ENCODE measurements around the gene KRTAP3-1.

Gene KRTAP3-1

GRCh38 chr17:41018541-41018940, 9.6 kb upstream of the KRTAP3-1 start:
- no peak for TF ChIP-seq CTCF (IDR thresholded peaks at IDR 0.05)
- Histone ChIP-seq H3K4me1 (no peaks in the 10 kb centered on the region), H3K36me3 (no peaks in the 10 kb centered on the region), H3K4me3 (no peak overlapping the region), H3K27ac (no peak overlapping the region), H3K9me3 (no peaks in the 10 kb centered on the region), H3K27me3 (no peaks in the 10 kb centered on the region)
- intact Hi-C loops (cut with DNase I; ENCODE audit: low total_unique reads): no loop called here
- no peak for DNase-seq

GRCh38 chr17:41016578-41017215, 7.8 kb upstream of the KRTAP3-1 start:
- Histone ChIP-seq H3K36me3 (no peaks in the 10 kb centered on the region), H3K27ac (no peak overlapping the region), H3K27me3 (no peaks in the 10 kb centered on the region), H3K9me3 (no peaks in the 10 kb centered on the region), H3K4me3 (no peak overlapping the region), H3K4me1 (no peaks in the 10 kb centered on the region)
- no peak for DNase-seq
- intact Hi-C loops (cut with DNase I; ENCODE audit: low total_unique reads): no loop called here
- TF ChIP-seq CTCF (IDR thresholded peaks at IDR 0.05): no peak

GRCh38 chr17:41015454-41015853, 6.5 kb upstream of the KRTAP3-1 start:
- Histone ChIP-seq H3K9me3 (no peaks in the 10 kb centered on the region), H3K27ac (no peak overlapping the region), H3K27me3 (no peaks in the 10 kb centered on the region), H3K4me1 (no peaks in the 10 kb centered on the region), H3K4me3 (no peak overlapping the region), H3K36me3 (no peaks in the 10 kb centered on the region)
- no peak for DNase-seq
- intact Hi-C loops (cut with DNase I; ENCODE audit: low total_unique reads): no loop called here
- TF ChIP-seq CTCF (IDR thresholded peaks at IDR 0.05): no peak

- Histone ChIP-seq H3K27ac (no peak overlapping the region), H3K36me3 (no peaks in the 10 kb centered on the region), H3K4me1 (no peaks in the 10 kb centered on the region), H3K27me3 (no peaks in the 10 kb centered on the region), H3K4me3 (no peak overlapping the region), H3K9me3 (no peaks in the 10 kb centered on the region)
- no peak for TF ChIP-seq CTCF (IDR thresholded peaks at IDR 0.05)
- intact Hi-C loops (cut with DNase I; ENCODE audit: low total_unique reads): no loop called here
- peak in 1 of 2 donors; percentile 31 for DNase-seq
Observed at GRCh38 chr17:41013606-41014005, 4.7 kb upstream of the KRTAP3-1 start.

GRCh38 chr17:41013181-41013580, 4.3 kb upstream of the KRTAP3-1 start:
- no peaks in the 10 kb centered on the region for H3K4me1 ChIP-seq
- no peaks in the 10 kb centered on the region for H3K27me3 ChIP-seq
- H3K27ac ChIP-seq: no peak overlapping the region
- H3K36me3 ChIP-seq: no peaks in the 10 kb centered on the region
- intact Hi-C loops (cut with DNase I; ENCODE audit: low total_unique reads): no loop called here
- H3K4me3 ChIP-seq: no peak overlapping the region
- TF ChIP-seq CTCF (IDR thresholded peaks at IDR 0.05): no peak
- H3K9me3 ChIP-seq: no peaks in the 10 kb centered on the region
- DNase-seq: no peak

Measured in tibial artery (tissue), 4 donors.